ENCODE measurements around the gene SOX21.

Gene SOX21

DNA sequence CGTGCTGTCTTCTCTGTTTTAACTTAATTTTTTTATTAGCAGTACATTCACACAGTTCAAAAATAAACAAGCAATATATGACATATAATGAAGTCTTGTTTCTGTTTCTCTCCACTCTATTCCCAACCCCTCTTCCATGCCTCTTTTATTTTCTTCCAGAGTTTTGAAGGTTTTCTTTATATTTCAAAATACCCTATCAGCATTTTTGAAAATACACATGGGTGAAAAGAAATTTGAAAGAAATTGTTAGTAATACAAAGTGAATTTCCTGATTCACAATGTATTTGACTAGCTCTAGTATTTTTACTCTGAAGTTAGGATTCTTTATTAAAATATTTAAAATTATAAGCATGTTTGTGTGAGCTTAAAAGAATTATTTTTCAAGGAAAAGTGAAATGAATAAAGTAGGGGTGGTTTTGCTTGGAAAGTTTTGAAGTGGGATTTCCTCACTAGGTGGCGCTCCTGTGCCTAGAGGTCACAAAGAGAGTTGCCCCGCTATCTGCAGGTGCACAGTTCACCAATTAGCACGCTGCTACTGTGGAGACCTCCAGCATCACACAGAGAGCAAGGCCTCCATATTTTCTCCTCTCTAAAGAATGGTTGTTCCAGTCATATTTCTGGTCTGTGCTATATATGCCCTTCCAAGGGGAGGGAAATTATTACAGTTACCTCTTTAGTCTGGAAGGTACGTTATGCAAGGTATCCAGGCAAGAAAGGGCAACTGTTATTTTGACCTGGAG, 37.6 kb downstream of the SOX21 start:
- DNase-seq: peak; percentile 35

DNA sequence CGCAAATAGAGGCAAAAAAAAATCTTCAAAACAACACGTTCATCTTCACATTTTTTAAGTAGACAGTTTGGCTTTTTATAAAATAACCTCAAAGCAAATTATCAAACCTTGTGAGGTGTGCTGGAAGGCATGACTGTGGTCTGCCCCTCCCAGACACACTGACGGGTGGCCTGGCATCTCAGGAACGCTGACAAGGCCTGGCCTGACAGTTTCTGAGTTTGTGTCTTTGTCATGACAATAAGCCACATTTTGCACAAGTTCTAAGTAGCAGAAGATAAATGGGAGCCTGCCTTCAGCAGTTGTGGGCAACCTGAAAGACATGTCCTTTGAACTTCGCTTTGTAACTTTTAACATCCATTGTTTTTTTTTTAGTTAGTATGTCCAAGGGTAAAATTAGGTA, 38.5 kb downstream of the SOX21 start:
- no peak for DNase-seq

DNA sequence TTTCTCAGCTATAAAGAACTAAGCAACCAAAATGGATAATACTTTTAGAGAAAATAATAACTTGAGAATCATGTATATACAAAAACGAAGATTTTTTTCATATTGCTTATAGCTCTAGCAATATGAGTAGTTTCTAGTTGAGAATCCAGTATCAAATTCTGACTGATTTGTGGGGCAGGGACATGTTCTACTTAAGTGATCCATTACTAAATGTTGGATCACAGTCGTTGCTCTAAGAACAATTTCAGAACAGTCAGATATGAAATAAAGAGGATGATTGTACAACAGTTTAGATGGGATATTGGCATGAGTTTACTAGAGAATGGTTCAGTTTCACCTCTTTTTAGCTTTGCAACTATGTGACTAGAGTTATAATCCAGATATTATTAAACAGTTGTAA, 39.9 kb downstream of the SOX21 start:
- no peak for DNase-seq

DNA sequence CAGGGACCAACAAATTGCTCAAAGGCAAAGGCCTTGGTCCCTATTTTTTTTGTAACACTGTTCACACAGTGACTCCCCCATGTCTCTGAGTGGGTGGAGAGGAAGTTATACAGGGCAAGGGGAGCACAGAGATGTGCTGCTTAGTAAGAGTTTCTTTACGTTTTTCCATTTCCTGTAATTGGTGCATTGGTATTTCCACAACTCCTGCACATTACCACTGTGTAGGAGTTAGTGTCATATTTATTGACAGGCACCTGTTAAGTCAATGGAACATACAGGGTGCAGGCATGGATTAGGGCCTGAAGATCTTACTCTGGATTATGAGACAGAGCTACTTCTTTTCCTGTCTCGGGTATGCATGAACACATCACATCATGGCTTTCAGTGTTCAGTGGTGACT, 45.2 kb downstream of the SOX21 start:
- no peak for DNase-seq

DNA sequence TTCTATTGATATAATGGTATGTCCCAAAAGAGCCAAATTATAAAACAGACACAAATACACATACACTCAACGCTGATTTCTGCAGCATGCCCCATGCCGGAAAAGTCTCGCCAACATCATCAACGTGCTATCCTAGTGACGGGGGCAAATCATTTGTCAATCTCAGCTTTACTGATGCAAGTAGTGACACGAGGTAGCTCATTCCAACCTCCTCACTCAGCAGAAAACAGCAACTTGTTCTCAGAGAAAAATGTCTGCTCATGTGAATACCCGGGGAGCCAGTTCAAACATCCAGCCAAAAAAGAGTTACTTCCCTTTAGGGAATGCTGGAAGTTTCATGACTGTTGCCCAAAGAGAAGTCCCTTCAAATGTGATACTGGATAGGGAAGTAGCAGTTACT, 46.3 kb downstream of the SOX21 start:
- DNase-seq: no peak

DNA sequence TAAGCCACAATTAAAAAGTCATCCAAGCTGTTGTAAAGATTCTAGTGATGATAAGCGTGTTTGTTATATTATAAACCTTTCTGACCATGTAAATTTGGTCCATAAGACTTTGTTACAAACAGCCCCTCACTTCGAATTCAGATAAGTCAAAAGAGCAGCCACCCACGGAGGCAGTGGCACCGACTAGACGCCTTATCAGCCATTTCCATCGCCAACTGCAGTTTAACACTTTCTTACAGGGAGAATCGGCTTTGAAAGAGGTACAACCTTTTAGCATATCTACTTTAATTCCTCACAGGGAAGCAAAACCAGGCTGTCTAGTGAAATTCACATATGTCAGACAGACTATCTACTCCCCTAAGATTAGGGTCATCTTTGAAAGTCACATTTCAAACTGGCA, 47.5 kb downstream of the SOX21 start:
- no peak for DNase-seq

DNA sequence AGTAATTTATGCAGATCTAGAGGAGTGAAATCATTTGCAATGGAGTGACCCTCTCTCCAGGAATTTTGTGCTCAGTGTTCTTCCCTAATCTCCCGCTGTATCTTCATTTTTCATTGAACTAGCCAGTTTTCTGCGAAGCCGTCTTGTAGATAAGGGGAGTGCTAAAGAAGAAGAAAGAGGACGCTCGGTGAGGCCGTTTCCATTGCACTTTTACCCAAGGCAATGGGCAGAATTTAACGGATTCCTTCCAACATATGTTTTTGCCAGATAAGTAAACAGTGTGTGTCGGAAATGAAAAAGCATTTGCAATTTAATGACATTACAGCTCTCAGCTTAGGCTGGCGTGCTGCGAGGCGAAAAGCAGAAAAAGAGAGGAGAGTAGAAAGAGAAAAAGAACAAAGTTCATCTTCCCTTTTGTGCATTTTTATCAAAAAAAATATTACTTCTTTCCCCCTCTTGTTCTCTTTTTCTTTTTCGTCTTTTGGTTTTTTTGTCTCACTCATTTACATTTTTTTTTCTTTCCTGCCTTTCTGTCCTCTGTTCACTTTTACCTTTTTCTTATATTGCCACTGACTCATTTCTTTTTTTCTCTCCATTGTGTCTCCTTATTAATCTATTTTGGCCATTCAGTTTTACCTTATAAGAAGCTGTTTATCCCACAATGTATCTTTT, 49.9 kb downstream of the SOX21 start:
- DNase-seq: no peak

DNA sequence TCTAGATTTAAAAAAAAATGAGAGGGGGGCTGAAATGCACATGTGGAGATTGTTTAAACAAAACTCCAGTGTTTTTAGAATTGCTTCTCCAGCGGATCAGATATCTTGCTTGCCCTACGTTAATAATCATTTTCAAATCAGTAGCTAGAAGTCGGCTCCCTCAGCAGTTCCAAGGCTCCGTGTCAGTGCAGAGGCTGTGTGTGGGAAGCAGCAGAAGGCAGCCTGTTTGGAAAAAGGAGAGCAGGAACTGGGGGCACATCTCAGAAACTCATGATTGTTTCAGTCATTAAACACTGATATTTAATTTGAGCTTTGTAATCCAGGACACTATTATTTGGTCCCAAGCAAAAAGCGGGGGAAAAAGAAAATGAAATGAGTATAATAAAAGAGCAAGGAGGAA, 50.9 kb downstream of the SOX21 start:
- DNase-seq: no peak

DNA sequence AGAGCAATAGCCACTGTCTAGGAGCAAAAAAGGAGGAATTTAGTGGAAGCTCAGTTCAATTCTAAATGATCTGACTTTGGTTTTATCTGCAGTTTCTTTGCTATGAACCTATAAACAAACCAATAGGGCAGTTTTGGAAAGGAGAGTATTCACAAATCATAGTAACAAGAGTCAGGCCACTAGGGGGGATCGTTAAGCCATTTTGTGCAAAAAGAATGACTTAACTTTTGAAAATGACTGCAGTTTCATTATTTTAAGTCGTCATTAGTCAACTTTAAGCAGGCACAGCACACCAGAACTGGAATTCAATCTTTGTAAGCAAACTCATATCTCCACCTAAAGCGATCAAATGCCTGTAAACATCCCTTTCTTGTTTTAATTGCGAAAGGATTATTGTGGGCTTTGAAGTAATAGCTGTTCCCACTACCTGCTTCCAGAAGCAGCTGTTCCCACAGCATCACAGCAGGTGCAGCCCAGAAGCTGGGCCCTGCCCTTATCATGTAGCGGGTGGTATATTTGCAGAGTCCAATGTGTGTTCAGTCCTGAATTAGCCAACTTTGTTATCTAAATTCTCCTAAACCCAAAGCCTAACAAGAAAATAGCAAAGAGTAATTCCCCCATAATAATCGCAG, 51.5 kb downstream of the SOX21 start:
- DNase-seq: peak; percentile 38

Measured in fibroblast of skin of scalp (primary cell).